HepG2 (cell line): Measurements from ENCODE around the gene CDYL2. TPM values are rescaled to one million over a fixed set of nuclear protein-coding genes. Genes with fewer than 3 reads are reported as not detected.

Experiments used
- ATAC-seq: fragments of 200-7000 bp; cut with Tn5 transposase; 3 replicates; pipeline ENCODE4 v1.9.1; 2020; ENCODE audit warnings: mild to moderate bottlenecking, moderate library complexity
- BruUV-seq: library from RNA; stranded (reverse); fragments of 400-500 nt; replicated peaks from 2 replicates; lab custom pipeline; 2021; lab: Mats Ljungman, UMichigan
- CTCF ChIA-PET: fragments of 300-600 bp; formaldehyde crosslinking; extraction: SDS; loops from one replicate; lab custom pipeline; 2021; ENCODE audit warnings: low total read pairs, inconsistent platforms, low intra/inter-chr PET ratio; lab: Yijun Ruan, JAX
- POLR2A ChIA-PET: fragments of 350-600 bp; sonication (Branson Sonifier 250); formaldehyde crosslinking; loops from one replicate; lab custom pipeline; 2020; ENCODE audit warnings: antibody characterized with exemption, inconsistent platforms; lab: Yijun Ruan, JAX
- DNase-seq: peaks from one replicate; pipeline ENCODE4 v3.0.0-alpha.2; 2015; ENCODE audit warnings: low spot score
- FAIRE-seq: peaks from 3 replicates; lab custom pipeline; 2011; peaks lifted over from hg19 to GRCh38; lab: Jason Lieb, UNC
- H2AFZ ChIP-seq: one replicate; pipeline ENCODE4 v1.6.1; 2011; ENCODE audit warnings: low read length, inconsistent platforms
- H3K27ac ChIP-seq: fragments of 300-600 bp; 3 replicates; pipeline ENCODE4 v1.8.0; 2011; ENCODE audit warnings: mixed run types, mild to moderate bottlenecking, mixed read lengths, low read length, inconsistent platforms; ENCODE audit not compliant: insufficient read depth; ENCODE audit errors: extremely low read length
- H3K27me3 ChIP-seq, 2 experiments: fragments of 200-600 bp in 1 of 2; 2 replicates in 1 of 2; 3 replicates in 1 of 2; pipeline versions ENCODE4 v1.6.0 to v1.8.0; 2011; ENCODE audit warnings: low read length in 2 of 2, mild to moderate bottlenecking in 2 of 2, moderate library complexity in 2 of 2, inconsistent platforms in 1 of 2; ENCODE audit not compliant: insufficient read depth in 2 of 2, control insufficient read depth in 1 of 2
- H3K36me3 ChIP-seq, 2 experiments: fragments of 200-600 bp in 1 of 2; replicated peaks in 1 of 2; 2 replicates in 1 of 2; 3 replicates in 1 of 2; pipeline versions ENCODE4 v1.5.1 to v1.8.0; 2011; ENCODE audit warnings: low read length in 2 of 2, inconsistent platforms in 1 of 2; ENCODE audit not compliant: insufficient read depth in 2 of 2, control insufficient read depth in 1 of 2
- H3K4me1 ChIP-seq: 2 replicates; pipeline ENCODE4 v1.5.1; 2012; ENCODE audit warnings: low read length, inconsistent platforms; ENCODE audit not compliant: insufficient read depth
- H3K4me2 ChIP-seq: 2 replicates; pipeline ENCODE4 v1.6.0; 2011; ENCODE audit warnings: low read depth, low read length, inconsistent platforms
- H3K4me3 ChIP-seq, 3 experiments: fragments of 200-600 bp in 1 of 3; sonication (generic), shearing (Covaris generic) in 1 of 3; replicated peaks in 1 of 3; 2 replicates each; pipeline ENCODE4 v1.5.1; 2011 to 2016; ENCODE audit warnings: low read length in 3 of 3, inconsistent platforms in 2 of 3, low read depth in 2 of 3, mild to moderate bottlenecking in 2 of 3, control low read depth in 1 of 3, mixed read lengths in 1 of 3; ENCODE audit not compliant: insufficient read depth in 1 of 3
- H3K79me2 ChIP-seq: one replicate; pipeline ENCODE4 v1.6.1; 2011; ENCODE audit warnings: low read length, inconsistent platforms; ENCODE audit not compliant: insufficient read depth
- H3K9ac ChIP-seq: 2 replicates; pipeline ENCODE4 v1.6.0; 2011; ENCODE audit warnings: mild to moderate bottlenecking, low read depth, low read length, inconsistent platforms; ENCODE audit not compliant: insufficient read depth
- H3K9me3 ChIP-seq: 2 replicates; pipeline ENCODE4 v1.5.1; 2012; ENCODE audit warnings: mild to moderate bottlenecking, low read length
- H4K20me1 ChIP-seq: 2 replicates; pipeline ENCODE4 v1.6.0; 2011; ENCODE audit warnings: inconsistent platforms, mild to moderate bottlenecking, low read length, moderate library complexity; ENCODE audit not compliant: insufficient read depth
- CEBPB ChIP-seq: IDR thresholded peaks from 2 replicates; pipeline ENCODE4 v1.6.1; 2011; ENCODE audit warnings: low read depth, low read length, improper control_type of control experiment, borderline replicate concordance
- CENPBD1 ChIP-seq: sonication (generic); formaldehyde crosslinking; IDR thresholded peaks from 2 replicates; pipeline ENCODE4 v1.8.0; 2022; ENCODE audit warnings: missing genetic modification reagents, low read depth, mild to moderate bottlenecking, borderline replicate concordance
- GMEB1 ChIP-seq: sonication (generic); formaldehyde crosslinking; IDR thresholded peaks from 2 replicates; pipeline ENCODE4 v1.5.1; 2020; ENCODE audit warnings: missing genetic modification reagents, mild to moderate bottlenecking, borderline replicate concordance
- KAT2B ChIP-seq: fragments of 150-350 bp; IDR thresholded peaks from 2 replicates; pipeline ENCODE4 v1.6.1; 2014; ENCODE audit warnings: low read depth, low read length, borderline replicate concordance
- KDM5A ChIP-seq: fragments of 200-600 bp; sonication (generic); IDR thresholded peaks from 2 replicates; pipeline ENCODE4 v1.7.0; 2018; ENCODE audit warnings: antibody characterized with exemption, mild to moderate bottlenecking, low read length, borderline replicate concordance
- PHF8 ChIP-seq: sonication (generic); formaldehyde crosslinking; IDR thresholded peaks from 2 replicates; pipeline ENCODE4 v1.5.0; 2020; ENCODE audit warnings: missing genetic modification reagents
- PRPF4 ChIP-seq: fragments of 200-400 bp; formaldehyde crosslinking; IDR thresholded peaks from 2 replicates; pipeline ENCODE4 v1.6.1; 2016; ENCODE audit warnings: low read length, low read depth; ENCODE audit not compliant: poor library complexity, severe bottlenecking
- STAG1 ChIP-seq: sonication (generic); formaldehyde crosslinking; IDR thresholded peaks from 2 replicates; pipeline ENCODE4 v1.4.0; 2020; ENCODE audit warnings: missing genetic modification reagents
- TCF12 ChIP-seq, 2 experiments: fragments of 450-650 bp in 1 of 2; sonication (generic) in 1 of 2; formaldehyde crosslinking in 1 of 2; IDR thresholded peaks; 2 replicates each; pipeline versions ENCODE4 v1.6.1 to v1.8.0; 2017 to 2022; ENCODE audit warnings: antibody characterized with exemption in 1 of 2, mild to moderate bottlenecking in 1 of 2, missing genetic modification reagents in 1 of 2, moderate library complexity in 1 of 2
- ZBTB1 ChIP-seq: sonication (generic); formaldehyde crosslinking; IDR thresholded peaks from 2 replicates; pipeline ENCODE4 v1.4.0; 2020; ENCODE audit warnings: missing genetic modification reagents, borderline replicate concordance
- ZKSCAN1 ChIP-seq: fragments of 150-350 bp; IDR thresholded peaks from 2 replicates; pipeline ENCODE4 v1.6.1; 2014; ENCODE audit warnings: low read length
- ZNF20 ChIP-seq: sonication (generic); formaldehyde crosslinking; IDR thresholded peaks from 2 replicates; pipeline ENCODE4 v1.4.0; 2020; ENCODE audit warnings: mild to moderate bottlenecking, moderate library complexity, missing genetic modification reagents
- ZNF292 ChIP-seq: sonication (generic); formaldehyde crosslinking; IDR thresholded peaks from 2 replicates; pipeline ENCODE4 v1.8.1; 2022; ENCODE audit warnings: mild to moderate bottlenecking, low read depth, missing genetic modification reagents, borderline replicate concordance
- ZNF331 ChIP-seq: sonication (generic); formaldehyde crosslinking; IDR thresholded peaks from 2 replicates; pipeline ENCODE4 v1.4.0; 2020; ENCODE audit warnings: missing genetic modification reagents
- ZNF562 ChIP-seq: sonication (generic); formaldehyde crosslinking; IDR thresholded peaks from 2 replicates; pipeline ENCODE4 v1.8.0; 2022; ENCODE audit warnings: missing genetic modification reagents, borderline replicate concordance
- ZNF572 ChIP-seq: sonication (generic); formaldehyde crosslinking; IDR thresholded peaks from 2 replicates; pipeline ENCODE4 v1.5.1; 2020; ENCODE audit warnings: mild to moderate bottlenecking, missing genetic modification reagents
- ZNF605 ChIP-seq: sonication (generic); formaldehyde crosslinking; IDR thresholded peaks from 2 replicates; pipeline ENCODE4 v1.8.0; 2022; ENCODE audit warnings: mild to moderate bottlenecking, missing genetic modification reagents
- ZNF746 ChIP-seq: sonication (generic); formaldehyde crosslinking; IDR thresholded peaks from 2 replicates; pipeline ENCODE4 v1.8.0; 2022; ENCODE audit warnings: mild to moderate bottlenecking, missing genetic modification reagents
- ZSCAN30 ChIP-seq: sonication (generic); formaldehyde crosslinking; IDR thresholded peaks from 2 replicates; pipeline ENCODE4 v1.5.0; 2020; ENCODE audit warnings: mild to moderate bottlenecking, missing genetic modification reagents
- WGBS: methylation state at CpG from one replicate; pipeline ENCODE4 v1.1.6; 2017; ENCODE audit warnings: low lambda C conversion rate; 5-methylcytosine and 5-hydroxymethylcytosine counted together
- in situ Hi-C: cut with HindIII; loops from 2 replicates; pipeline ENCODE4 v1.10.0; 2017; ENCODE audit warnings: low pct_unique_long_range_greater_than_20kb; ENCODE audit not compliant: extremely low pct_ligation_motif_present
- intact Hi-C: fragments of 100-400 bp; cut with micrococcal nuclease; formaldehyde crosslinking; loops from one replicate; pipeline ENCODE4 v1.10.0; 2022; ENCODE audit not compliant: unreplicated experiment
- polyA plus RNA-seq, 8 experiments: library from polyadenylated mRNA; depleted of rRNA in 3 of 8; stranded (reverse) in 7 of 8; unstranded in 1 of 8; fragments of >200 nt; fragmentation: Illumina TruSeq in 4 of 8; extraction: Trizol in 4 of 8; gene quantifications; 2 replicates each; pipeline versions ENCODE4 v1.2.1 to v1.2.3, GENCODE V29; 2011 to 2016; ENCODE audit warnings: low read depth in 4 of 8, missing spikeins in 1 of 8, mixed read lengths in 1 of 8; ENCODE audit not compliant: insufficient read depth in 1 of 8
- total RNA-seq, 5 experiments: library from RNA; depleted of rRNA; stranded (reverse); fragments of >200 nt; fragmentation: Illumina TruSeq; extraction: Trizol; gene quantifications; 2 replicates each; pipeline ENCODE4 v1.2.3, GENCODE V29; 2016; ENCODE audit warnings: low read depth in 1 of 5

Gene CDYL2
- total and polyA plus RNA-seq, 2 of the 13 experiments (the other 11 are each of a cell fraction or from before 2014, with no cell fraction given), result 0.07 to 0.35 TPM

- no peaks in the 10 kb centered on the region for H3K79me2 ChIP-seq
- in situ Hi-C loops, result no loop called here
- FAIRE-seq, result no peak
- intact Hi-C loops, result no loop called here
- CTCF ChIA-PET, result no interaction called here
- TF ChIP-seq KDM5A (no peak), ZBTB1 (no peak), ZNF562 (CRISPR knock-in tag) (no peak), TCF12 (IDR thresholded peaks at IDR 0.05) (no peak), TCF12 (CRISPR knock-in tag; IDR thresholded peaks at IDR 0.05) (no peak), ZKSCAN1 (no peak), GMEB1 (no peak), ZNF20 (CRISPR knock-in tag) (no peak), PHF8 (CRISPR knock-in tag) (no peak), ZNF746 (no peak), STAG1 (CRISPR knock-in tag) (no peak), ZNF572 (no peak), CEBPB (no peak), CENPBD1 (no peak), ZNF292 (CRISPR knock-in tag) (no peak), ZSCAN30 (no peak), ZNF605 (CRISPR knock-in tag) (no peak), ZNF331 (CRISPR knock-in tag) (no peak), KAT2B (no peak), PRPF4 (no peak)
- TF ChIP-seq, all 625 proteins: peak for 0
- H3K4me1 ChIP-seq, result no peaks in the 10 kb centered on the region
- no peak for ATAC-seq
- H3K36me3 ChIP-seq, result no peaks in the 10 kb centered on the region
- no peak overlapping the region for H2AFZ ChIP-seq
- BruUV-seq, result no TSS peak
- DNase-seq, result no peak
- POLR2A ChIA-PET, result no interaction called here
- no peak overlapping the region for H3K4me2 ChIP-seq
- no peak overlapping the region for H3K4me3 ChIP-seq
- H3K27me3 ChIP-seq, result no peaks in the 10 kb centered on the region
- no peaks in the 10 kb centered on the region for H3K9me3 ChIP-seq
- no peaks in the 10 kb centered on the region for H4K20me1 ChIP-seq
- no peak overlapping the region for H3K27ac ChIP-seq
- no peak overlapping the region for H3K9ac ChIP-seq
- WGBS, result 21% methylated on average over 3 of the region's 3 CpGs
Measured at GRCh38 chr16:80631581-80631980, 172.8 kb downstream of the CDYL2 start.
